SK-N-SH (cell line): ENCODE data around the gene WNT5A. TPM values are rescaled to one million over a fixed set of nuclear protein-coding genes. Genes with fewer than 3 reads are reported as not detected.

Experiments
- CTCF ChIA-PET: fragments of 300-600, 350-600 bp; formaldehyde crosslinking; extraction: SDS; loops from one replicate; lab custom pipeline; 2021; lab: Yijun Ruan, JAX
- POLR2A ChIA-PET: fragments of 350-600 bp; sonication (Branson Sonifier 250); formaldehyde crosslinking; extraction: SDS; loops from one replicate; lab custom pipeline; 2020; ENCODE audit warnings: antibody characterized with exemption, inconsistent platforms; lab: Yijun Ruan, JAX
- DNase-seq: peaks from one replicate; pipeline ENCODE4 v3.0.0; 2012
- H2AFZ ChIP-seq: fragments of 200-600 bp; sonication (generic); 2 replicates; pipeline ENCODE4 v1.8.1; 2016; ENCODE audit warnings: antibody characterized with exemption, mild to moderate bottlenecking, low read depth
- H3F3A ChIP-seq: fragments of 200-600 bp; sonication (generic); replicated peaks from 2 replicates; pipeline ENCODE3; 2016; ENCODE audit warnings: antibody characterized with exemption, mild to moderate bottlenecking; ENCODE audit not compliant: insufficient read depth
- H3K27ac ChIP-seq, 2 experiments: fragments of 200-500 bp in 1 of 2; fragments of 200-600 bp in 1 of 2; sonication (Bioruptor generic) in 1 of 2; sonication (generic), shearing (Covaris generic) in 1 of 2; 2 replicates each; pipeline versions ENCODE4 v1.5.1 to v1.6.1; 2014 to 2016; ENCODE audit warnings: low read depth in 2 of 2, inconsistent platforms in 1 of 2, low read length in 1 of 2, mild to moderate bottlenecking in 1 of 2, mixed read lengths in 1 of 2
- H3K27me3 ChIP-seq: fragments of 200-600 bp; sonication (generic), shearing (Covaris generic); 2 replicates; pipeline ENCODE4 v1.6.1; 2016; ENCODE audit warnings: mixed run types; ENCODE audit not compliant: insufficient read depth
- H3K36me3 ChIP-seq, 2 experiments: fragments of 200-500 bp in 1 of 2; fragments of 200-600 bp in 1 of 2; sonication (Bioruptor generic) in 1 of 2; sonication (generic) in 1 of 2; replicated peaks in 1 of 2; 2 replicates each; pipeline versions ENCODE3 to v1.5.1; 2014 to 2016; ENCODE audit warnings: low read length in 1 of 2, mild to moderate bottlenecking in 1 of 2; ENCODE audit not compliant: insufficient read depth in 2 of 2, control insufficient read depth in 1 of 2
- H3K4me1 ChIP-seq, 2 experiments: fragments of 200-500 bp in 1 of 2; fragments of 200-600 bp in 1 of 2; sonication (Bioruptor generic) in 1 of 2; sonication (generic), shearing (Covaris generic) in 1 of 2; 2 replicates each; pipeline versions ENCODE4 v1.5.1 to v1.6.1; 2014 to 2016; ENCODE audit warnings: low read depth in 1 of 2, low read length in 1 of 2, mixed run types in 1 of 2; ENCODE audit not compliant: insufficient read depth in 2 of 2, control insufficient read depth in 1 of 2
- H3K4me2 ChIP-seq: fragments of 200-600 bp; sonication (generic), shearing (Covaris generic); 2 replicates; pipeline ENCODE4 v1.6.1; 2017; ENCODE audit warnings: mixed run types
- H3K4me3 ChIP-seq, 2 experiments: fragments of 200-500 bp in 1 of 2; fragments of 200-600 bp in 1 of 2; sonication (Bioruptor generic) in 1 of 2; sonication (generic), shearing (Covaris generic) in 1 of 2; 2 replicates each; pipeline versions ENCODE4 v1.5.1 to v1.8.1; 2014 to 2016; ENCODE audit warnings: low read depth in 2 of 2, inconsistent platforms in 1 of 2, low read length in 1 of 2, mild to moderate bottlenecking in 1 of 2, mixed read lengths in 1 of 2, moderate library complexity in 1 of 2
- H3K79me2 ChIP-seq: fragments of 200-600 bp; sonication (generic); 2 replicates; pipeline ENCODE4 v1.8.1; 2017; ENCODE audit warnings: mild to moderate bottlenecking; ENCODE audit not compliant: insufficient read depth
- H3K9ac ChIP-seq: fragments of 200-600 bp; sonication (generic); 2 replicates; pipeline ENCODE4 v1.6.1; 2017; ENCODE audit warnings: mixed run types
- H3K9me2 ChIP-seq: fragments of 200-600 bp; sonication (generic); 2 replicates; pipeline ENCODE4 v1.6.1; 2017; ENCODE audit warnings: mixed run types
- H3K9me3 ChIP-seq: fragments of 200-600 bp; sonication (generic); 2 replicates; pipeline ENCODE4 v1.6.1; 2017; ENCODE audit warnings: mixed run types, mild to moderate bottlenecking, moderate library complexity
- H4K20me1 ChIP-seq: fragments of 200-600 bp; sonication (generic); 2 replicates; pipeline ENCODE4 v1.6.1; 2017; ENCODE audit warnings: mild to moderate bottlenecking, mixed run types; ENCODE audit not compliant: insufficient read depth
- CTCF ChIP-seq: fragments of 200-600 bp; sonication (generic); IDR thresholded peaks from 2 replicates; pipeline ENCODE4 v1.6.1; 2017; ENCODE audit warnings: antibody characterized with exemption, mild to moderate bottlenecking, moderate library complexity
- ELF1 ChIP-seq: IDR thresholded peaks from 2 replicates; pipeline ENCODE4 v1.4.0; 2012
- FOSL2 ChIP-seq: IDR thresholded peaks from 2 replicates; pipeline ENCODE4 v1.4.0; 2012; ENCODE audit warnings: low read depth, mild to moderate bottlenecking, moderate library complexity, borderline replicate concordance
- FOXJ3 ChIP-seq: sonication (generic); formaldehyde crosslinking; IDR thresholded peaks from 2 replicates; pipeline ENCODE4 v1.5.1; 2020; ENCODE audit warnings: mild to moderate bottlenecking, missing genetic modification reagents
- GATA2 ChIP-seq: sonication (generic); formaldehyde crosslinking; IDR thresholded peaks from 2 replicates; pipeline ENCODE4 v1.5.0; 2020; ENCODE audit warnings: mild to moderate bottlenecking, missing genetic modification reagents
- IRF3 ChIP-seq: fragments of 150-350 bp; IDR thresholded peaks from 2 replicates; pipeline ENCODE4 v1.6.1; 2016; ENCODE audit warnings: mild to moderate bottlenecking, low read depth, low read length
- JUND ChIP-seq: IDR thresholded peaks from 2 replicates; pipeline ENCODE4 v1.4.0; 2012
- MEF2A ChIP-seq: IDR thresholded peaks from 2 replicates; pipeline ENCODE4 v1.4.0; 2012; ENCODE audit warnings: low read depth, borderline replicate concordance
- NFIC ChIP-seq: IDR thresholded peaks from 2 replicates; pipeline ENCODE4 v1.4.0; 2012; ENCODE audit warnings: borderline replicate concordance
- NRF1 ChIP-seq: IDR thresholded peaks from 2 replicates; pipeline ENCODE4 v1.6.1; 2012; ENCODE audit warnings: low read depth, mild to moderate bottlenecking, low read length
- PBX3 ChIP-seq: IDR thresholded peaks from 2 replicates; pipeline ENCODE4; 2012
- POLR2AphosphoS5 ChIP-seq: IDR thresholded peaks from 2 replicates; pipeline ENCODE4 v1.6.1; 2012; ENCODE audit warnings: low read depth, low read length
- RAD21 ChIP-seq: IDR thresholded peaks from 2 replicates; pipeline ENCODE4 v1.6.1; 2012; ENCODE audit warnings: mild to moderate bottlenecking, low read length
- RCOR1 ChIP-seq: fragments of 150-350 bp; IDR thresholded peaks from 2 replicates; pipeline ENCODE4 v1.6.1; 2017; ENCODE audit warnings: antibody characterized with exemption, low read length
- RFX5 ChIP-seq: IDR thresholded peaks from 2 replicates; pipeline ENCODE4 v1.6.1; 2012; ENCODE audit warnings: mild to moderate bottlenecking, improper control_type of control experiment, low read length
- RXRA ChIP-seq: IDR thresholded peaks from 2 replicates; pipeline ENCODE4 v1.4.0; 2012; ENCODE audit warnings: low read depth, mild to moderate bottlenecking, borderline replicate concordance
- TAF1 ChIP-seq: IDR thresholded peaks from 2 replicates; pipeline ENCODE4 v1.6.1; 2012; ENCODE audit warnings: low read depth, mild to moderate bottlenecking, low read length, moderate library complexity, borderline replicate concordance
- TCF12 ChIP-seq: IDR thresholded peaks from 2 replicates; pipeline ENCODE4 v1.4.0; 2012
- TEAD4 ChIP-seq: IDR thresholded peaks from 2 replicates; pipeline ENCODE4 v1.4.0; 2012; ENCODE audit warnings: mild to moderate bottlenecking, borderline replicate concordance; ENCODE audit not compliant: insufficient read depth
- YY1 ChIP-seq: IDR thresholded peaks from 2 replicates; pipeline ENCODE4 v1.4.0; 2012; ENCODE audit warnings: low read depth, mild to moderate bottlenecking
- WGBS: methylation state at CpG from one replicate; pipeline ENCODE4 v1.1.6; 2017; ENCODE audit warnings: low lambda C conversion rate; 5-methylcytosine and 5-hydroxymethylcytosine counted together
- polyA plus RNA-seq, 3 experiments: library from polyadenylated mRNA; depleted of rRNA; stranded (reverse); fragments of >200 nt; gene quantifications; 2 replicates each; pipeline ENCODE4 v1.2.3, GENCODE V29; 2012

WNT5A gene
- polyA plus RNA-seq, 1 of the 3 experiments (the other 2 are of a cell fraction) = 30.7 TPM

GRCh38 chr3:55468251-55468650 is 18.9 kb downstream of the WNT5A start:
- ChIA-PET POLR2A (no interaction called here), CTCF (interaction anchor here (0.9 kb wide), 1 partner anchor 31 kb away, joined by 3 read pairs; no protein-coding TSS in a partner anchor)

GRCh38 chr3:55467099-55467498 is 20.0 kb downstream of the WNT5A start:
- H3K36me3 ChIP-seq = peaks cover 22 to 62% of the 10 kb centered on the region in 2 experiments
- H4K20me1 ChIP-seq = no peaks in the 10 kb centered on the region
- WGBS = 20% methylated on average over 2 of the region's 2 CpGs
- H3F3A ChIP-seq = peaks cover 18% of the 10 kb centered on the region
- no peak overlapping the region for H3K4me3 ChIP-seq
- peak overlapping the region; percentile 47; the same call in 1 of the 2 replicates for H3K9ac ChIP-seq
- peak; percentile 42; the same call in 1 of the 2 replicates for TF ChIP-seq JUND
- TF ChIP-seq POLR2AphosphoS5 = no peak
- peak; percentile 66 for TF ChIP-seq TCF12
- TF ChIP-seq TEAD4 = 0 out of 2 replicates have a peak, but pooled peaks have one; percentile 37
- peaks cover 22% of the 10 kb centered on the region for H3K79me2 ChIP-seq
- no peak for DNase-seq
- H3K9me3 ChIP-seq = no peaks in the 10 kb centered on the region
- POLR2A ChIA-PET = no interaction called here
- peak overlapping the region; percentile 58 to 73; a peak in 3 of 4 replicates for H3K27ac ChIP-seq
- peaks cover 0 to 26% of the 10 kb centered on the region in 2 experiments for H3K4me1 ChIP-seq
- CTCF ChIA-PET = no interaction called here
- no peaks in the 10 kb centered on the region for H3K9me2 ChIP-seq
- no peaks in the 10 kb centered on the region for H3K27me3 ChIP-seq
- H2AFZ ChIP-seq = no peak overlapping the region
- H3K4me2 ChIP-seq = peak overlapping the region; percentile 42; the same call in 1 of the 2 replicates

More at GRCh38 chr3:55468251-55468650, 18.9 kb downstream of the WNT5A start:
- Histone ChIP-seq H3K27ac (peak overlapping the region in 1 of 2 experiments; percentile 73; a peak in 2 of 4 replicates), H4K20me1 (no peaks in the 10 kb centered on the region), H3F3A (peaks cover 18% of the 10 kb centered on the region), H3K9me3 (no peaks in the 10 kb centered on the region), H2AFZ (no peak overlapping the region), H3K36me3 (peaks cover 30 to 72% of the 10 kb centered on the region in 2 experiments), H3K27me3 (no peaks in the 10 kb centered on the region), H3K4me3 (no peak overlapping the region), H3K9me2 (no peaks in the 10 kb centered on the region), H3K4me2 (0 out of 2 replicates have a peak overlapping the region, but pooled peaks have one; percentile 5), H3K79me2 (peaks cover 34% of the 10 kb centered on the region), H3K9ac (0 out of 2 replicates have a peak overlapping the region, but pooled peaks have one; percentile 17), H3K4me1 (peaks cover 0 to 26% of the 10 kb centered on the region in 2 experiments)
- DNase-seq = no peak
- WGBS = 47% methylated on average over 5 of the region's 5 CpGs
- TF ChIP-seq CTCF (no peak), PBX3 (no peak), FOSL2 (peak; percentile 43; the same call in 1 of the 2 replicates)

- peak overlapping the region; percentile 42; the same call in 1 of the 2 replicates for H3K4me2 ChIP-seq
- H3K27ac ChIP-seq = peak overlapping the region; percentile 58 to 73
- TF ChIP-seq NRF1 (no peak), RXRA (no peak), ELF1 (no peak), YY1 (no peak), NFIC (no peak), FOSL2 (no peak), RFX5 (no peak), TAF1 (no peak), GATA2 (no peak), FOXJ3 (CRISPR knock-in tag) (no peak), RCOR1 (no peak), RAD21 (no peak), IRF3 (no peak), MEF2A (no peak)
Measured at GRCh38 chr3:55466526-55466925, 20.6 kb downstream of the WNT5A start.

More at GRCh38 chr3:55466526-55466925, 20.6 kb downstream of the WNT5A start:
- Histone ChIP-seq H3K27me3 (no peaks in the 10 kb centered on the region), H2AFZ (no peak overlapping the region), H3K36me3 (peaks cover 20 to 59% of the 10 kb centered on the region in 2 experiments), H3K4me1 (peaks cover 0 to 30% of the 10 kb centered on the region in 2 experiments), H3K4me3 (no peak overlapping the region), H3K9me3 (no peaks in the 10 kb centered on the region), H3K9ac (peak overlapping the region; percentile 47; the same call in 1 of the 2 replicates), H3K9me2 (no peaks in the 10 kb centered on the region), H3F3A (peaks cover 18% of the 10 kb centered on the region), H3K79me2 (peaks cover 16% of the 10 kb centered on the region), H4K20me1 (no peaks in the 10 kb centered on the region)
- DNase-seq = no peak
- POLR2A ChIA-PET = no interaction called here
- CTCF ChIA-PET = no interaction called here
- WGBS = 78% methylated on average over 3 of the region's 3 CpGs
